HL-60 (cell line): ENCODE results near the gene ZIC4.

Experiments
- DNase-seq, 2 experiments: peaks; one replicate each; pipeline ENCODE4 v3.0.0-alpha.2; 2010 to 2020; ENCODE audit warnings: low read depth in 1 of 2, low spot score in 1 of 2
- H3K27ac ChIP-seq: fragments of 250-450 bp; sonication (Bioruptor Pico); replicated peaks from 2 replicates; pipeline ENCODE4 v1.5.1; 2020; ENCODE audit warnings: mild to moderate bottlenecking, moderate library complexity
- H3K27me3 ChIP-seq: fragments of 250-450 bp; sonication (Bioruptor Pico); 2 replicates; pipeline ENCODE4 v1.5.1; 2021; ENCODE audit warnings: mild to moderate bottlenecking, moderate library complexity; ENCODE audit not compliant: insufficient read depth, poor library complexity, severe bottlenecking
- H3K4me3 ChIP-seq: replicated peaks from 2 replicates; pipeline ENCODE4 v1.5.1; 2011; ENCODE audit warnings: mild to moderate bottlenecking, control low read depth, low read length; ENCODE audit not compliant: insufficient read depth
- CTCF ChIP-seq: IDR thresholded peaks from one replicate; pipeline ENCODE4 v1.5.1; 2011; ENCODE audit warnings: low read length, control low read depth, inconsistent platforms; ENCODE audit not compliant: insufficient read depth
- GABPA ChIP-seq: IDR thresholded peaks from 2 replicates; pipeline ENCODE4 v1.6.1; 2012; ENCODE audit warnings: low read depth
- POLR2AphosphoS5 ChIP-seq: IDR thresholded peaks from 2 replicates; pipeline ENCODE4 v1.6.1; 2012; ENCODE audit warnings: low read depth
- REST ChIP-seq: IDR thresholded peaks from 2 replicates; pipeline ENCODE4 v1.6.1; 2012; ENCODE audit warnings: low read depth; ENCODE audit not compliant: insufficient replicate concordance
- SPI1 ChIP-seq: IDR thresholded peaks from 2 replicates; pipeline ENCODE4 v1.6.1; 2012; ENCODE audit warnings: low read depth, mild to moderate bottlenecking, borderline replicate concordance

ZIC4 gene

GRCh38 chr3:147361454-147362420 is 44.6 kb downstream of the ZIC4 start:
- Histone ChIP-seq H3K4me3 (no peak overlapping the region), H3K27ac (no peak overlapping the region), H3K27me3 (peaks cover 33% of the 10 kb centered on the region)
- peak; percentile 21 to 51 for DNase-seq
- TF ChIP-seq SPI1 (no peak), POLR2AphosphoS5 (no peak), CTCF (peak; percentile 75), GABPA (no peak)

GRCh38 chr3:147360646-147361453 is 45.5 kb downstream of the ZIC4 start:
- DNase-seq = no peak
- Histone ChIP-seq H3K27me3 (peaks cover 42% of the 10 kb centered on the region), H3K4me3 (no peak overlapping the region), H3K27ac (no peak overlapping the region)
- no peak for TF ChIP-seq REST
- no peak for TF ChIP-seq CTCF
- no peak for TF ChIP-seq GABPA
- TF ChIP-seq POLR2AphosphoS5 = no peak
- TF ChIP-seq SPI1 = no peak

GRCh38 chr3:147360051-147360439 is 46.3 kb downstream of the ZIC4 start:
- Histone ChIP-seq H3K27me3 (peaks cover 50% of the 10 kb centered on the region), H3K4me3 (no peak overlapping the region), H3K27ac (no peak overlapping the region)
- no peak for DNase-seq
- no peak for TF ChIP-seq GABPA
- no peak for TF ChIP-seq SPI1
- no peak for TF ChIP-seq REST
- no peak for TF ChIP-seq POLR2AphosphoS5
- TF ChIP-seq CTCF = no peak
